Epidermal melanocyte (primary cell): ENCODE results near the gene FAM174C.
A peak's percentile ranks its signal among the peaks of the same experiment; 100 is the strongest.

ENCODE experiments used
- DNase-seq: peaks from one replicate; pipeline ENCODE4 v3.0.0; 2011; ENCODE audit warnings: low spot score; ENCODE audit not compliant: insufficient read length

Gene FAM174C

GRCh38 chr19:1260749-1261537, 14.4 kb upstream of the FAM174C start:
- DNase-seq = peak; percentile 98

GRCh38 chr19:1261538-1261797, 13.9 kb upstream of the FAM174C start:
- DNase-seq = no peak

GRCh38 chr19:1261798-1262622, 13.3 kb upstream of the FAM174C start:
- DNase-seq = no peak

- no peak for DNase-seq
Observed at GRCh38 chr19:1262623-1263123, 12.7 kb upstream of the FAM174C start.

GRCh38 chr19:1263188-1263587, 12.1 kb upstream of the FAM174C start:
- no peak for DNase-seq

- no peak for DNase-seq
Observed at GRCh38 chr19:1264801-1265614, 10.3 kb upstream of the FAM174C start.

GRCh38 chr19:1265615-1266128, 9.7 kb upstream of the FAM174C start:
- DNase-seq = peak; percentile 82

GRCh38 chr19:1266129-1266915, 9.0 kb upstream of the FAM174C start:
- peak; percentile 91 for DNase-seq

GRCh38 chr19:1266916-1267476, 8.3 kb upstream of the FAM174C start:
- no peak for DNase-seq

GRCh38 chr19:1267477-1268225, 7.7 kb upstream of the FAM174C start:
- DNase-seq = no peak

- no peak for DNase-seq
Observed at GRCh38 chr19:1268226-1269064, 6.9 kb upstream of the FAM174C start.

- DNase-seq = peak; percentile 99
Observed at GRCh38 chr19:1269065-1269477, 6.3 kb upstream of the FAM174C start, which contains the start of gene CIRBP. CIRBP (plus strand) TSS chr19:1269332; CDS start chr19:1270934, 1,602 bp downstream.

GRCh38 chr19:1269478-1270212, 5.7 kb upstream of the FAM174C start:
- DNase-seq = peak; percentile 94

GRCh38 chr19:1270213-1270853, 5.0 kb upstream of the FAM174C start:
- no peak for DNase-seq

- no peak for DNase-seq
Observed at GRCh38 chr19:1270854-1271527, 4.3 kb upstream of the FAM174C start.

- no peak for DNase-seq
Observed at GRCh38 chr19:1271528-1272422, 3.6 kb upstream of the FAM174C start.
